Measurements from ENCODE around the gene HPS4.

- TF ChIP-seq CTCF (IDR thresholded peaks at IDR 0.05; ENCODE audit: low read depth, low read length): no peak
- no peak for TF ChIP-seq MAX (IDR thresholded peaks at IDR 0.05; ENCODE audit: low read depth, low read length)
- no peak for TF ChIP-seq POLR2A (IDR thresholded peaks at IDR 0.05; ENCODE audit: extremely low read depth, insufficient read length)
Measured at GRCh38 chr22:26516503-26516902, 32.9 kb upstream of the HPS4 start.

Measured in NB4 (cell line).